HepG2 (cell line): ENCODE data around the gene CACHD1. TPM values are rescaled to one million over a fixed set of nuclear protein-coding genes. Genes with fewer than 3 reads are reported as not detected.

Experiments used
- ATAC-seq: fragments of 200-7000 bp; cut with Tn5 transposase; 3 replicates; pipeline ENCODE4 v1.9.1; 2020; ENCODE audit warnings: mild to moderate bottlenecking, moderate library complexity
- BruUV-seq: library from RNA; stranded (reverse); fragments of 400-500 nt; replicated peaks from 2 replicates; lab custom pipeline; 2021; lab: Mats Ljungman, UMichigan
- CTCF ChIA-PET: fragments of 300-600 bp; formaldehyde crosslinking; extraction: SDS; loops from one replicate; lab custom pipeline; 2021; ENCODE audit warnings: low total read pairs, inconsistent platforms, low intra/inter-chr PET ratio; lab: Yijun Ruan, JAX
- POLR2A ChIA-PET: fragments of 350-600 bp; sonication (Branson Sonifier 250); formaldehyde crosslinking; loops from one replicate; lab custom pipeline; 2020; ENCODE audit warnings: antibody characterized with exemption, inconsistent platforms; lab: Yijun Ruan, JAX
- DNase-seq: peaks from one replicate; pipeline ENCODE4 v3.0.0-alpha.2; 2015; ENCODE audit warnings: low spot score
- FAIRE-seq: peaks from 3 replicates; lab custom pipeline; 2011; peaks lifted over from hg19 to GRCh38; lab: Jason Lieb, UNC
- H2AFZ ChIP-seq: one replicate; pipeline ENCODE4 v1.6.1; 2011; ENCODE audit warnings: low read length, inconsistent platforms
- H3K27ac ChIP-seq: fragments of 300-600 bp; 3 replicates; pipeline ENCODE4 v1.8.0; 2011; ENCODE audit warnings: mixed run types, mild to moderate bottlenecking, mixed read lengths, low read length, inconsistent platforms; ENCODE audit not compliant: insufficient read depth; ENCODE audit errors: extremely low read length
- H3K27me3 ChIP-seq, 2 experiments: fragments of 200-600 bp in 1 of 2; 2 replicates in 1 of 2; 3 replicates in 1 of 2; pipeline versions ENCODE4 v1.6.0 to v1.8.0; 2011; ENCODE audit warnings: low read length in 2 of 2, mild to moderate bottlenecking in 2 of 2, moderate library complexity in 2 of 2, inconsistent platforms in 1 of 2; ENCODE audit not compliant: insufficient read depth in 2 of 2, control insufficient read depth in 1 of 2
- H3K36me3 ChIP-seq, 2 experiments: fragments of 200-600 bp in 1 of 2; replicated peaks in 1 of 2; 2 replicates in 1 of 2; 3 replicates in 1 of 2; pipeline versions ENCODE4 v1.5.1 to v1.8.0; 2011; ENCODE audit warnings: low read length in 2 of 2, inconsistent platforms in 1 of 2; ENCODE audit not compliant: insufficient read depth in 2 of 2, control insufficient read depth in 1 of 2
- H3K4me1 ChIP-seq: 2 replicates; pipeline ENCODE4 v1.5.1; 2012; ENCODE audit warnings: low read length, inconsistent platforms; ENCODE audit not compliant: insufficient read depth
- H3K4me2 ChIP-seq: 2 replicates; pipeline ENCODE4 v1.6.0; 2011; ENCODE audit warnings: low read depth, low read length, inconsistent platforms
- H3K4me3 ChIP-seq, 3 experiments: fragments of 200-600 bp in 1 of 3; sonication (generic), shearing (Covaris generic) in 1 of 3; replicated peaks in 1 of 3; 2 replicates each; pipeline ENCODE4 v1.5.1; 2011 to 2016; ENCODE audit warnings: low read length in 3 of 3, inconsistent platforms in 2 of 3, low read depth in 2 of 3, mild to moderate bottlenecking in 2 of 3, control low read depth in 1 of 3, mixed read lengths in 1 of 3; ENCODE audit not compliant: insufficient read depth in 1 of 3
- H3K79me2 ChIP-seq: one replicate; pipeline ENCODE4 v1.6.1; 2011; ENCODE audit warnings: low read length, inconsistent platforms; ENCODE audit not compliant: insufficient read depth
- H3K9ac ChIP-seq: 2 replicates; pipeline ENCODE4 v1.6.0; 2011; ENCODE audit warnings: mild to moderate bottlenecking, low read depth, low read length, inconsistent platforms; ENCODE audit not compliant: insufficient read depth
- H3K9me3 ChIP-seq: 2 replicates; pipeline ENCODE4 v1.5.1; 2012; ENCODE audit warnings: mild to moderate bottlenecking, low read length
- H4K20me1 ChIP-seq: 2 replicates; pipeline ENCODE4 v1.6.0; 2011; ENCODE audit warnings: inconsistent platforms, mild to moderate bottlenecking, low read length, moderate library complexity; ENCODE audit not compliant: insufficient read depth
- CREB3 ChIP-seq: sonication (generic); formaldehyde crosslinking; IDR thresholded peaks from 2 replicates; pipeline ENCODE4 v1.5.0; 2020; ENCODE audit warnings: missing genetic modification reagents
- ELF4 ChIP-seq: sonication (generic); formaldehyde crosslinking; IDR thresholded peaks from 2 replicates; pipeline ENCODE4 v1.5.0; 2020; ENCODE audit warnings: missing genetic modification reagents, mild to moderate bottlenecking, moderate library complexity, borderline replicate concordance
- ERF ChIP-seq: IDR thresholded peaks from 2 replicates; pipeline ENCODE4 v1.6.1; 2018; ENCODE audit warnings: missing biosample characterization, missing genetic modification reagents
- EZH2 ChIP-seq: conservative IDR thresholded peaks from 2 replicates; pipeline ENCODE4 v1.6.1; 2012; ENCODE audit warnings: mild to moderate bottlenecking, low read depth, low read length, moderate library complexity
- FOXK2 ChIP-seq: fragments of 450-650 bp; IDR thresholded peaks from 2 replicates; pipeline ENCODE4 v1.6.1; 2016
- GFI1 ChIP-seq: sonication (generic); formaldehyde crosslinking; IDR thresholded peaks from 2 replicates; pipeline ENCODE4 v1.5.0; 2020; ENCODE audit warnings: missing genetic modification reagents, mild to moderate bottlenecking, borderline replicate concordance
- HDAC1 ChIP-seq: sonication (generic); formaldehyde crosslinking; IDR thresholded peaks from 2 replicates; pipeline ENCODE4 v1.5.1; 2020; ENCODE audit warnings: mild to moderate bottlenecking, missing genetic modification reagents
- MNT ChIP-seq: fragments of 450-650 bp; IDR thresholded peaks from 2 replicates; pipeline ENCODE4 v1.6.1; 2016
- PBX2 ChIP-seq: IDR thresholded peaks from 2 replicates; pipeline ENCODE4 v1.6.1; 2016; ENCODE audit warnings: control low read depth
- PHF21A ChIP-seq: sonication (generic); formaldehyde crosslinking; IDR thresholded peaks from 2 replicates; pipeline ENCODE4 v1.5.0; 2020; ENCODE audit warnings: mild to moderate bottlenecking, missing genetic modification reagents
- RNF219 ChIP-seq: sonication (generic); formaldehyde crosslinking; IDR thresholded peaks from 2 replicates; pipeline ENCODE4 v1.5.0; 2020; ENCODE audit warnings: mild to moderate bottlenecking, missing genetic modification reagents
- SMARCE1 ChIP-seq: fragments of 450-650 bp; IDR thresholded peaks from 2 replicates; pipeline ENCODE4 v1.6.1; 2017; ENCODE audit warnings: borderline replicate concordance
- SP4 ChIP-seq: sonication (generic); formaldehyde crosslinking; IDR thresholded peaks from 2 replicates; pipeline ENCODE4 v1.8.1; 2023; ENCODE audit warnings: mild to moderate bottlenecking, missing genetic modification reagents
- ZNF280B ChIP-seq: sonication (generic); formaldehyde crosslinking; IDR thresholded peaks from 2 replicates; pipeline ENCODE4 v1.5.0; 2020; ENCODE audit warnings: missing genetic modification reagents, mild to moderate bottlenecking, borderline replicate concordance
- ZNF326 ChIP-seq: sonication (generic); formaldehyde crosslinking; IDR thresholded peaks from 2 replicates; pipeline ENCODE4 v1.4.0; 2020; ENCODE audit warnings: missing genetic modification reagents, borderline replicate concordance
- ZNF350 ChIP-seq: sonication (generic); formaldehyde crosslinking; IDR thresholded peaks from 2 replicates; pipeline ENCODE4 v1.4.0; 2020; ENCODE audit warnings: mild to moderate bottlenecking, low read depth, missing genetic modification reagents, borderline replicate concordance
- WGBS: methylation state at CpG from one replicate; pipeline ENCODE4 v1.1.6; 2017; ENCODE audit warnings: low lambda C conversion rate; 5-methylcytosine and 5-hydroxymethylcytosine counted together
- in situ Hi-C: cut with HindIII; loops from 2 replicates; pipeline ENCODE4 v1.10.0; 2017; ENCODE audit warnings: low pct_unique_long_range_greater_than_20kb; ENCODE audit not compliant: extremely low pct_ligation_motif_present
- intact Hi-C: fragments of 100-400 bp; cut with micrococcal nuclease; formaldehyde crosslinking; loops from one replicate; pipeline ENCODE4 v1.10.0; 2022; ENCODE audit not compliant: unreplicated experiment
- polyA plus RNA-seq, 8 experiments: library from polyadenylated mRNA; depleted of rRNA in 3 of 8; stranded (reverse) in 7 of 8; unstranded in 1 of 8; fragments of >200 nt; fragmentation: Illumina TruSeq in 4 of 8; extraction: Trizol in 4 of 8; gene quantifications; 2 replicates each; pipeline versions ENCODE4 v1.2.1 to v1.2.3, GENCODE V29; 2011 to 2016; ENCODE audit warnings: low read depth in 4 of 8, missing spikeins in 1 of 8, mixed read lengths in 1 of 8; ENCODE audit not compliant: insufficient read depth in 1 of 8
- total RNA-seq, 5 experiments: library from RNA; depleted of rRNA; stranded (reverse); fragments of >200 nt; fragmentation: Illumina TruSeq; extraction: Trizol; gene quantifications; 2 replicates each; pipeline ENCODE4 v1.2.3, GENCODE V29; 2016; ENCODE audit warnings: low read depth in 1 of 5

The CACHD1 gene
- total and polyA plus RNA-seq, 2 of the 13 experiments (the other 11 are each of a cell fraction or from before 2014, with no cell fraction given) = 0.11 TPM; not detected in 1

- TF ChIP-seq RNF219 (no peak), HDAC1 (CRISPR knock-in tag) (no peak)
Observed at GRCh38 chr1:64691626-64692025, 221.7 kb downstream of the CACHD1 start (continued).

GRCh38 chr1:64692911-64693310, 223.0 kb downstream of the CACHD1 start:
- no peak for ATAC-seq
- no peak overlapping the region for H3K9ac ChIP-seq
- no peaks in the 10 kb centered on the region for H3K79me2 ChIP-seq
- BruUV-seq = no TSS peak
- ChIA-PET POLR2A (no interaction called here), CTCF (no interaction called here)
- in situ Hi-C loops = no loop called here
- no peak overlapping the region for H3K4me2 ChIP-seq
- no peaks in the 10 kb centered on the region for H4K20me1 ChIP-seq
- no peak for TF ChIP-seq MNT
- TF ChIP-seq ERF = no peak
- TF ChIP-seq PHF21A (CRISPR knock-in tag) = no peak
- TF ChIP-seq GFI1 (CRISPR knock-in tag) = no peak
- no peak for TF ChIP-seq ZNF350
- no peak for TF ChIP-seq PBX2 (CRISPR knock-in tag)
- TF ChIP-seq CREB3 (CRISPR knock-in tag) = no peak
- TF ChIP-seq ZNF326 = no peak
- no peak for TF ChIP-seq EZH2
- TF ChIP-seq FOXK2 = no peak
- no peak for TF ChIP-seq SP4 (CRISPR knock-in tag)
- no peak for TF ChIP-seq ZNF280B (CRISPR knock-in tag)
- no peak for TF ChIP-seq ELF4
- no peak for TF ChIP-seq SMARCE1
- no peak overlapping the region for H3K4me3 ChIP-seq
- intact Hi-C loops = no loop called here
- H3K4me1 ChIP-seq = no peaks in the 10 kb centered on the region
- peaks cover 0 to 14% of the 10 kb centered on the region in 2 experiments; a peak in 2 of 5 replicates for H3K27me3 ChIP-seq
- 0% methylated on average over 1 of the region's 1 CpG for WGBS
- no peak for DNase-seq
- no peaks in the 10 kb centered on the region for H3K9me3 ChIP-seq
- H3K36me3 ChIP-seq = no peaks in the 10 kb centered on the region
- no peak overlapping the region for H2AFZ ChIP-seq
- H3K27ac ChIP-seq = no peak overlapping the region
- FAIRE-seq = no peak
